Testis (tissue), 2 donors: ENCODE measurements around the gene VWA3B.
"Not testable (repeated sequence)": the region's sequence is repeated elsewhere in the genome, so short reads cannot be mapped to it uniquely, and the experiment has no call there.

Experiments used
- CTCF ChIP-seq, 3 experiments: fragments of 450-650 bp in 2 of 3; fragments of 200-600 bp in 1 of 3; sonication (generic) in 1 of 3; IDR thresholded peaks; one replicate each; pipeline ENCODE4 v1.5.1; 2016 to 2019; ENCODE audit warnings: antibody characterized with exemption in 3 of 3, mild to moderate bottlenecking in 2 of 3, moderate library complexity in 1 of 3
- POLR2A ChIP-seq: fragments of 450-650 bp; IDR thresholded peaks from one replicate; pipeline ENCODE4 v1.6.1; 2017; ENCODE audit warnings: antibody characterized with exemption, mild to moderate bottlenecking, moderate library complexity

GRCh38 chr2:98268225-98268624, 181.3 kb downstream of the VWA3B start:
- TF ChIP-seq CTCF (IDR thresholded peaks at IDR 0.05); POLR2A: not testable (repeated sequence)
